ENCODE data around the gene UCK1. TPM values are rescaled to one million over a fixed set of nuclear protein-coding genes. Genes with fewer than 3 reads are reported as not detected.

Gene UCK1
- total and polyA plus RNA-seq, 2 of the 4 experiments (the other 2 are of a cell fraction) = 17.9 to 21.4 TPM

- no peak overlapping the region for H2BK5ac ChIP-seq (ENCODE audit: low read depth, low read length, poor library complexity, severe bottlenecking)
- no peak overlapping the region for H3K14ac ChIP-seq (replicated peaks; ENCODE audit: low read depth, low read length)
- peaks cover 53% of the 10 kb centered on the region for H4K20me1 ChIP-seq (ENCODE audit: insufficient read depth, low read length)
- 75% methylated on average over 5 of the region's 12 CpGs; no CpG with 5 or more reads in 1 of the 2 experiments for WGBS, 2 experiments (ENCODE audit: extremely low coverage in 2 of 2, insufficient read length in 1 of 2)
- no peak overlapping the region for H4K91ac ChIP-seq (ENCODE audit: insufficient read depth, low read depth, low read length)
- ChIA-PET POLR2A (ENCODE audit: unreplicated experiment) (no interaction called here), CTCF (no interaction called here)
- H2AFZ ChIP-seq (replicated peaks; ENCODE audit: low read length, poor library complexity) = no peak overlapping the region
- no peaks in the 10 kb centered on the region for H3K9me1 ChIP-seq (ENCODE audit: insufficient read depth, low read length)
- no peak overlapping the region for H2AK5ac ChIP-seq (ENCODE audit: low read depth, low read length)
- no peak overlapping the region for H2BK120ac ChIP-seq (ENCODE audit: low read depth, low read length)
- H2AK9ac ChIP-seq (replicated peaks; ENCODE audit: low read depth, low read length, poor library complexity) = peak overlapping the region; percentile 35
- no peak overlapping the region for H3K4ac ChIP-seq (ENCODE audit: low read depth, low read length)
- no peak overlapping the region for H3K4me2 ChIP-seq (ENCODE audit: low read depth, low read length)
- DNase-seq = no peak
- no peak overlapping the region for H3K23ac ChIP-seq (ENCODE audit: low read depth, low read length)
- H3K36me3 ChIP-seq (ENCODE audit: control insufficient read depth, insufficient read depth, low read length) = peaks cover 90% of the 10 kb centered on the region
- no peak overlapping the region for H3K18ac ChIP-seq (ENCODE audit: low read depth, low read length)
- H3K4me1 ChIP-seq (ENCODE audit: control insufficient read depth, insufficient read depth, low read length) = no peaks in the 10 kb centered on the region
- intact Hi-C loops (cut with micrococcal nuclease) = loop anchor here (1.0 to 10.0 kb wide), 3 partner anchors 81 to 334 kb away; no protein-coding TSS in a partner anchor
- dilution Hi-C loops (cut with HindIII; ENCODE audit: low sequenced_read_pairs, unreplicated experiment) = no loop called here
- H4K8ac ChIP-seq (ENCODE audit: low read depth in 2 of 2, low read length in 2 of 2) = no peak overlapping the region
- no peak overlapping the region for H3K9ac ChIP-seq (ENCODE audit: low read depth, low read length)
- no peak overlapping the region for H2BK15ac ChIP-seq (ENCODE audit: low read depth, low read length)
- TF ChIP-seq ELK1 (IDR thresholded peaks at IDR 0.05; ENCODE audit: borderline replicate concordance, low read depth, low read length) = no peak
- no peak for TF ChIP-seq RFX5 (IDR thresholded peaks at IDR 0.05; ENCODE audit: low read depth, low read length)
- TF ChIP-seq RAD21 (IDR thresholded peaks at IDR 0.05; ENCODE audit: low read length) = 0 out of 2 replicates have a peak, but pooled peaks have one; percentile 25
- TF ChIP-seq SMC3 (IDR thresholded peaks at IDR 0.05; ENCODE audit: low read depth, low read length) = peak; percentile 30; the same call in 1 of the 2 replicates
- TF ChIP-seq CTCF (conservative IDR thresholded peaks at IDR 0.05; ENCODE audit: low read depth, low read length) = peak; percentile 40
- no peak for TF ChIP-seq USF2 (IDR thresholded peaks at IDR 0.05; ENCODE audit: low read depth, low read length)
- TF ChIP-seq CHD1 (IDR thresholded peaks at IDR 0.05; ENCODE audit: low read depth, low read length) = no peak
- no peak overlapping the region for H3K4me3 ChIP-seq (ENCODE audit: insufficient read depth, low read depth, low read length)
- no peak overlapping the region for H4K5ac ChIP-seq (ENCODE audit: low read depth, low read length)
- H2BK20ac ChIP-seq (ENCODE audit: low read depth, low read length) = no peak overlapping the region
- peak; percentile 28; the same call in 1 of the 2 replicates for ATAC-seq (ENCODE audit: low read depth)
- peaks cover 33 to 53% of the 10 kb centered on the region in 2 experiments for H3K79me1 ChIP-seq (ENCODE audit: low read depth in 1 of 2, low read length in 2 of 2)
- no peak overlapping the region for H3K27ac ChIP-seq (ENCODE audit: insufficient read depth, low read length)
- in situ Hi-C loops (cut with MboI; ENCODE audit: low sequenced_read_pairs) = no loop called here
- H3K9me3 ChIP-seq (ENCODE audit: control insufficient read depth, insufficient read depth, low read length) = no peaks in the 10 kb centered on the region
- H3K56ac ChIP-seq (ENCODE audit: extremely low read depth, insufficient read depth, low read length) = no peak overlapping the region
- BruUV-seq (replicated peaks) = no TSS peak
- no peaks in the 10 kb centered on the region for H3K27me3 ChIP-seq (ENCODE audit: control insufficient read depth, insufficient read depth, low read length)
These were observed 52.6 kb downstream of the UCK1 start for GRCh38 chr9:131478421-131478868.
